ENCODE data around the gene GREB1.

GREB1 gene

GRCh38 chr2:11669454-11670291 is 135.8 kb downstream of the GREB1 start, which contains the start of gene NTSR2:
TSS of gene NTSR2 (minus strand) at chr2:11670195. CDS start at chr2:11670129, 66 bp downstream.
- no peak for DNase-seq

- DNase-seq: no peak
Observed at GRCh38 chr2:11672407-11672806, 138.6 kb downstream of the GREB1 start.

- DNase-seq: no peak
Observed at GRCh38 chr2:11674983-11675382, 141.1 kb downstream of the GREB1 start.

- DNase-seq: no peak
Observed at GRCh38 chr2:11675423-11676112, 141.7 kb downstream of the GREB1 start.

- DNase-seq: no peak
Observed at GRCh38 chr2:11676640-11677039, 142.8 kb downstream of the GREB1 start.

- DNase-seq: no peak
Observed at GRCh38 chr2:11677136-11678055, 143.6 kb downstream of the GREB1 start.

- no peak for DNase-seq
Observed at GRCh38 chr2:11678306-11678960, 144.6 kb downstream of the GREB1 start.

GRCh38 chr2:11679016-11679415 is 145.2 kb downstream of the GREB1 start:
- no peak for DNase-seq

- DNase-seq: no peak
Observed at GRCh38 chr2:11679486-11680181, 145.8 kb downstream of the GREB1 start.

- DNase-seq: no peak
Observed at GRCh38 chr2:11680182-11680900, 146.5 kb downstream of the GREB1 start.

- no peak for DNase-seq
Observed at GRCh38 chr2:11680901-11681721, 147.3 kb downstream of the GREB1 start.

GRCh38 chr2:11681722-11682589 is 148.1 kb downstream of the GREB1 start:
- no peak for DNase-seq

- no peak for DNase-seq
Observed at GRCh38 chr2:11682590-11682915, 148.7 kb downstream of the GREB1 start.

- no peak for DNase-seq
Observed at GRCh38 chr2:11683476-11683875, 149.6 kb downstream of the GREB1 start.

- DNase-seq: no peak
Observed at GRCh38 chr2:11683966-11684365, 150.1 kb downstream of the GREB1 start.

- DNase-seq: no peak
Observed at GRCh38 chr2:11684894-11685460, 151.1 kb downstream of the GREB1 start.

GRCh38 chr2:11685906-11686470 is 152.1 kb downstream of the GREB1 start:
- DNase-seq: no peak

- no peak for DNase-seq
Observed at GRCh38 chr2:11687736-11688135, 153.9 kb downstream of the GREB1 start.
